MM.1S (cell line): Measurements from ENCODE around the gene LRIT1.

Experiments
- CTCF ChIP-seq: fragments of 300-600 bp; sonication (generic); IDR thresholded peaks from 2 replicates; pipeline ENCODE4 v1.5.1; 2016; ENCODE audit warnings: antibody characterized with exemption, low read length, mixed read lengths
- EZH2 ChIP-seq: fragments of 300-600 bp; sonication (generic); optimal IDR thresholded peaks from 2 replicates; pipeline ENCODE3; 2017; ENCODE audit warnings: low read depth, mild to moderate bottlenecking, antibody characterized with exemption, low read length, mixed read lengths

GRCh38 chr10:84211566-84211965 is 29.8 kb downstream of the LRIT1 start:
- no peak for TF ChIP-seq EZH2
- TF ChIP-seq CTCF: no peak
